A549 treated with DMSO at 1 μM for 4 hours (cell line): ENCODE data around the gene DMRTC2. TPM values are rescaled to one million over a fixed set of nuclear protein-coding genes. Genes with fewer than 3 reads are reported as not detected.

ENCODE experiments used
- total RNA-seq: library from RNA; stranded (reverse); fragments of 200-300 nt; extraction: Qiagen RNA extraction; gene quantifications from 5 replicates; pipeline ENCODE4 v1.2.3, GENCODE V29; 2022; ENCODE audit warnings: low read depth

The DMRTC2 gene
- total RNA-seq, result not detected in 5 replicates

DNA sequence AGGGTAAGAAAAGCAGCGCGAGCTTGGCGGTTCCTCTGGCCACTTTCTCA, at the start of gene DMRTC2:
DMRTC2 (plus strand) TSS at position 42 of the 50 bp plus-strand sequence. CDS start 2,387 bp downstream, outside the sequence.

DNA sequence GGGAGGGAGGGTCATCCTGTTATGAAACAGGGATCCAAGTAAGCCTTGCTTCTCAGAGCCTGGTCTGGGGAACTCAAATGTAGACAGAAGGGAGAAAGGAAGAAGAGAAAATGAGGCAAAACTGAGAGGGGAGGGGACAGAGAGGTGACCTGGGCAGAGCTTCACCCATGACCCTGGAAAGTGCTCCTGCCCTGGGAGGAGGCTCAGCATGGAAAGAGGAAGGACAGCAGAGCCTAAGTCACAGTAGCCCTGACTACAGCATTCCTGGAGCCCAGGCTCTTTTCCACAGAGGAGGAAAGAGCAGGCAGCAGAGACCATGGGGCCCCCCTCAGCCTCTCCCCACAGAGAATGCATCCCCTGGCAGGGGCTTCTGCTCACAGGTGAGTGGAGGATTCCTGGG, 48.5 kb upstream of the DMRTC2 start, which contains the start of gene CEACAM3:
CEACAM3 (plus strand) TSS at position 226 of the 400 bp plus-strand sequence; CDS start at position 317, 91 bp downstream.

DNA sequence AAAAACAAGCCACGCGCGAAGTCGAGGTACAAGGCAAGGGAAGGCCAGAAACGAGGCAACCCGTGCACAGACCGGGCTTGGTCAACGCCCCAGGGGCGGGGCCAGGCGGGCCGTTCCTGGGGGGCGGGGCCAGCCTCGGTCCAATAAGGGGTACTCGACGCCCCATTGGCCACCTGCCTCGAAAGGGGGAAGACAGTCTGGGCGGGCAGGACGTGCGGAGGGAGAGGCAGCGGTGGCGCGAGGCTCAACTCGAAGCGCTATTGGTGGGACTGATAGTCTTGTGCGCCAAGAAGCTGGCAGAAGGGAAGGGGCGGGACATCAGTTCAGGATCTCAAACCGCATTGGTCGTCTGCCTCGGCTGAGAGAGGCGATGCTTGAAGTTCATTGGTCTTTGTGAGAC, 241 bp upstream of the DMRTC2 start, which contains the start of gene LYPD4:
LYPD4 (minus strand) TSS at position 83 of the 400 bp plus-strand sequence. CDS start 5,398 bp downstream, outside the sequence.

DNA sequence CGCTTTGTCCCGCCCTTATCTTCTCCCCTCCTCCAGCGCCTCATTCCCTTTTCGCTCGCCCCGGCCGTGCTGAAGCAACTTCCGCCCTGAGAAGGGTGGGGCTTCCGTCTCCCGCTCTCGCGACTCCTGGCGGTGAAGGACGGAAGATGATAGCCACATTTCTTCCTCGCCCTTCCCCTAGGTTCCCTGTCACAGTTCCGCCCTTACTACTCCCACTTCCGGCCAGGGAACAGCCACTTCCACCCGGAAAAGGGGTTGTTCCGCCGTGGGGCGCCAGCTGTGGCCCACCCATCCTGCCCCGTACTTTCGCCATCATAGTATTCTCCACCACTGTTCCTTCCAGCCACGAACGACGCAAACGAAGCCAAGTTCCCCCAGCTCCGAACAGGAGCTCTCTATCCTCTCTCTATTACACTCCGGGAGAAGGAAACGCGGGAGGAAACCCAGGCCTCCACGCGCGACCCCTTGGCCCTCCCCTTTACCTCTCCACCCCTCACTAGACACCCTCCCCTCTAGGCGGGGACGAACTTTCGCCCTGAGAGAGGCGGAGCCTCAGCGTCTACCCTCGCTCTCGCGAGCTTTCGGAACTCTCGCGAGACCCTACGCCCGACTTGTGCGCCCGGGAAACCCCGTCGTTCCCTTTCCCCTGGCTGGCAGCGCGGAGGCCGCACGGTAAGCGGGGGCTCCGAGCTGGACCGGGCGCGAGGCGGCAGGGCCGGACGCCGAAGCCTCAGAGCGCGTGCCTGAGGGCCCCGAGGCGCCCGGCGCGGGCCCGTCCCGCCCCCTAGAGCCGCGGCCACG, 15.0 kb downstream of the DMRTC2 start, which contains the start of gene RPS19:
RPS19 (plus strand) TSS at position 638 of the 801 bp plus-strand sequence. CDS start 520 bp downstream, outside the sequence.

DNA sequence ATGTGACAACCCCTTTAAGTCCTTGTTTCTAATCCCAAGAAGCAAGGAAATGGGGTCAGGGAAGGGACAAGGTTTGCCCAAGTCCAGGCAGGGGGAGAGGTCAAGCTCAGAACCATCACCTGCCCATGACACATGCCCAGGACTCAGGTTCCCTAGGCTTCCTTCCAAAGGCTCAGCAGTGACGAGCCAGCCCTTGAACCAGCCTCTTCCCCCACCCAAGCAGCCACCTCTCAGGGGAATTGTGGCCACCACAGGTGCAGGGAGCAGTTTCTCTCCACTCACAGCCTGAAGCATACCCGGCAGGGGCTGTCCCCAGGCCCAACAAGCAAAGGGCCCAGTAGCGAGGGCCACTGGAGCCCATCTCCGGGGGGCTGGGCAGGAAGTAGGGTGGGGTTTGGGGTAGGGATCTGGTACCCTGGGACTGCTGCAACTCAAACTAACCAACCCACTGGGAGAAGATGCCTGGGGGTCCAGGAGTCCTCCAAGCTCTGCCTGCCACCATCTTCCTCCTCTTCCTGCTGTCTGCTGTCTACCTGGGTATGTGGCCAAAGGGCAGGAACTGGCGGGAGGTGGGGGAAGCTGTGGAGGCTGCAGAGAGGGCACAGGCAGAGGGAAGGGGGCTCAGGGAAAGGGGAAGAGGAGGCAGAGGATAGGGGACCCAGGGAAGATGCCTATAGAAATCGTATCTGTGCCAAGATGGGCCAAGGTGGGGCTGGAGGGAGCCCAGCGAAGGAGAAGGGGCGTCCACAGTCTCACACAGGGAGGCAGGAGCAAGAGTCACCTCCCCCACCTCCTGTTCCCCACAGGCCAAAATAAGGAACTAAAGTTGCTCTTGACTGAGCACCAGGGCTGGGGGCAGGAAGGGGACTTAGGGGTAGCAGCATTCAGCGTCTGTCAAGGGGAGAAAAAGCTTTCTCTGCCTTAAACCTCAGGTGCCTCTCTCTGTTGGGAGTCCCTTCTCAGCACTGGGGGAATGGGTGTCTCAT, 32.3 kb downstream of the DMRTC2 start, which contains the start of gene CD79A:
CD79A (plus strand) TSS at position 433 of the 986 bp plus-strand sequence; CDS start at position 459, 26 bp downstream.

DNA sequence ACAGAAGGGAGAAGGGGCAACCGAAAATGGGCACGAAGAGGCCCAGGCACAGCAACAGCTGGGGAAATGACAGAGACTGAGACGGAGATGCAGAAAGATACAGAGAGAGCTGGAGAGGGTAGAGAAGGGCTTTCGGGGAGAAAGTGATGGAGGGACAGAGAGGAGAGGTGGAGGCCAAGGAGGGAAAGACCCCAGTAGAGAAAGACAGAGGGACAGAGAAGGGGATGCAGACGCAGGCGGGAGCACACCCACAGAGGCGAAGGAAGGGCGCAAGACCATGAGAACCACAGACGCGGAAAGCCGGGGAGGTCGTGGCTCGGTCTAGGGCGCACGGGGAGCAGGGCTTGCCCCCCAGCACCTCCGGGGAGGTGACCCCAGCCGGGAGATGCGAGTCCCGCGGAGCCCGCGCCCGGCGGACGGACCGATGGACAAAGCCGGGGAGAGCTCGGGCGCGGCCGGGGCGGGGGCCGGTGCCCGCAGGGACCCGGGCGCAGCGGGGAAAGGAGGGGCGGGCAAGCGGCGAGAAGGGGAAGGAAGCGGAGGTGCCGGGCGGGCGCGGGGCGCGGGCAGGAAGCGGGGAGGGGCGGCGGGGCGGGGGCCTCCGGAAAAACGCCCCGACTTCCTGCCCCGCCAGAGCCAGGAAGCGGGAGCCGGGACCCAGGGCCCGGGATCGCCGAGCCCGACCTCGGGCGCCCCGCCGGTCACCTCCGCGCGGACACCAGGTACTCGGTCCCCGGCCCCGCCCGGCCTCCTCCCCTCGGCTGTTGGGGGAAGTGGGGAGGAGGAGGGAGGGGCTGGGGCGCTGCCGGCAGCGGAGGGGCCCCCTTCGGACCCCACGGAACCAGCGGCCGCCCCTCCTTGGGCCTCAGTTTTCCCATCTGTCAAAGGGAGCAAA, 38.0 kb downstream of the DMRTC2 start, which contains the start of gene ARHGEF1:
ARHGEF1 (plus strand) TSS at position 617 of the 895 bp plus-strand sequence. CDS start 4,899 bp downstream, outside the sequence.

Other genes starting within 250 kb of the DMRTC2 start
- not detected in 5 replicates for gene CEACAM4, start 218.0 kb upstream of the DMRTC2 start, total RNA-seq
- gene CEACAM7, start 156.8 kb upstream of the DMRTC2 start, total RNA-seq, result 0.05 to 0.08 TPM in 2 of 5 replicates, not detected in the others
- 1.8 to 2.6 TPM (median 2.4 TPM) in 5 replicates for gene CEACAM5, start 136.4 kb upstream of the DMRTC2 start, total RNA-seq
- gene CEACAM6, start 89.5 kb upstream of the DMRTC2 start, total RNA-seq, result 20.9 to 30.9 TPM (median 27.0 TPM) in 5 replicates
- not detected in 5 replicates for gene CEACAM3, start 48.5 kb upstream of the DMRTC2 start, total RNA-seq
- not detected in 5 replicates for gene LYPD4, start 359 bp upstream of the DMRTC2 start, total RNA-seq
- gene RPS19, start 15.2 kb downstream of the DMRTC2 start, total RNA-seq, result 8,700 to 10,627 TPM (median 8,984 TPM) in 5 replicates
- 1.1 to 1.2 TPM (median 1.1 TPM) in 5 replicates for gene CD79A, start 32.2 kb downstream of the DMRTC2 start, total RNA-seq
- 78.2 to 125 TPM (median 109 TPM) in 5 replicates for gene ARHGEF1, start 38.1 kb downstream of the DMRTC2 start, total RNA-seq
- gene ERFL, start 83.4 kb downstream of the DMRTC2 start, total RNA-seq, result 0.20 to 0.45 TPM (median 0.28 TPM) in 5 replicates
- gene RABAC1, start 114.3 kb downstream of the DMRTC2 start, total RNA-seq, result 198 to 238 TPM (median 225 TPM) in 5 replicates
- gene ATP1A3, start 149.2 kb downstream of the DMRTC2 start, total RNA-seq, result 4.1 to 5.7 TPM (median 4.9 TPM) in 5 replicates
- gene GRIK5, start 225.2 kb downstream of the DMRTC2 start, total RNA-seq, result 0.41 to 0.65 TPM (median 0.54 TPM) in 5 replicates
- gene ZNF574, start 231.1 kb downstream of the DMRTC2 start, total RNA-seq, result 33.0 to 41.5 TPM (median 35.7 TPM) in 5 replicates